ENCODE results near the gene ARID1B.

DNA sequence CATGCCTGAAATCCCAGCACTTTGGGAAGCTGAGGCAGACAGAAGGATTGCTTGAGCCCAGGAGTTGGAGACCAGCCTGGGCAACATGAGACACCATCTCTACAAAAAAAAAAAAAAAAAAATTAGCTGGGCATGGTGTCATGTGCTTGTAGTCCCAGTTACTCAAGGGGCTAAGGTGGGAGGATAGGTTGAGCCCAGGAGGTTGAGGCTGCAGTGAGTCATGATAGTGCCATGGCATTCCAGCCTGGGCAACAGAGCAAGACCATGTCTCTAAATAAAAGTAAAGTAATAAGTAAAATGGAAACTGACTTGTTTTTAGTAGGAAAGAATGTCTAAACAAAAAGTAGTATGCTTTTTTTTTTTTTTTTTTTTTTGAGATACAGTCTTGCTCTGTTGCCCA, 240.7 kb downstream of the ARID1B start:
- no peak for TF ChIP-seq RFX5 (IDR thresholded peaks at IDR 0.05; ENCODE audit: low read depth, low read length)
- TF ChIP-seq, protein P1, sequence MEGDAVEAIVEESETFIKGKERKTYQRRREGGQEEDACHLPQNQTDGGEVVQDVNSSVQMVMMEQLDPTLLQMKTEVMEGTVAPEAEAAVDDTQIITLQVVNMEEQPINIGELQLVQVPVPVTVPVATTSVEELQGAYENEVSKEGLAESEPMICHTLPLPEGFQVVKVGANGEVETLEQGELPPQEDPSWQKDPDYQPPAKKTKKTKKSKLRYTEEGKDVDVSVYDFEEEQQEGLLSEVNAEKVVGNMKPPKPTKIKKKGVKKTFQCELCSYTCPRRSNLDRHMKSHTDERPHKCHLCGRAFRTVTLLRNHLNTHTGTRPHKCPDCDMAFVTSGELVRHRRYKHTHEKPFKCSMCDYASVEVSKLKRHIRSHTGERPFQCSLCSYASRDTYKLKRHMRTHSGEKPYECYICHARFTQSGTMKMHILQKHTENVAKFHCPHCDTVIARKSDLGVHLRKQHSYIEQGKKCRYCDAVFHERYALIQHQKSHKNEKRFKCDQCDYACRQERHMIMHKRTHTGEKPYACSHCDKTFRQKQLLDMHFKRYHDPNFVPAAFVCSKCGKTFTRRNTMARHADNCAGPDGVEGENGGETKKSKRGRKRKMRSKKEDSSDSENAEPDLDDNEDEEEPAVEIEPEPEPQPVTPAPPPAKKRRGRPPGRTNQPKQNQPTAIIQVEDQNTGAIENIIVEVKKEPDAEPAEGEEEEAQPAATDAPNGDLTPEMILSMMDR (conservative IDR thresholded peaks at IDR 0.05; ENCODE audit: low read depth, low read length) = no peak
- TF ChIP-seq CEBPB (IDR thresholded peaks at IDR 0.05; ENCODE audit: low read depth, low read length) = no peak

All from IMR-90 (cell line).